ENCODE measurements around the gene SGSM1. TPM values are rescaled to one million over a fixed set of nuclear protein-coding genes. Genes with fewer than 3 reads are reported as not detected.

SGSM1 gene
- total RNA-seq, 1 donor from 2014 or later: 1.7 TPM

- H3K4me1 Mint-ChIP-seq: peaks cover 4% of the 10 kb centered on the region
- no peaks in the 10 kb centered on the region for H3K9me3 Mint-ChIP-seq
- H3K36me3 Mint-ChIP-seq: no peaks in the 10 kb centered on the region
- TF ChIP-seq CTCF (IDR thresholded peaks at IDR 0.05; ENCODE audit: unreplicated experiment): no peak
- H3K27me3 Mint-ChIP-seq (ENCODE audit: low read depth): peaks cover 15% of the 10 kb centered on the region
- DNase-seq (ENCODE audit: low spot score in 2 of 2, unreplicated experiment in 2 of 2): no peak
- no peak overlapping the region for H3K4me3 Mint-ChIP-seq
- no peak overlapping the region for H3K27ac Mint-ChIP-seq
Measured at GRCh38 chr22:24822471-24822870, 16.5 kb downstream of the SGSM1 start.

- no peak overlapping the region for H3K27ac Mint-ChIP-seq
- peaks cover 15% of the 10 kb centered on the region for H3K27me3 Mint-ChIP-seq (ENCODE audit: low read depth)
- no peak for DNase-seq (ENCODE audit: low spot score in 2 of 2, unreplicated experiment in 2 of 2)
- no peaks in the 10 kb centered on the region for H3K9me3 Mint-ChIP-seq
- no peak for TF ChIP-seq CTCF (IDR thresholded peaks at IDR 0.05; ENCODE audit: unreplicated experiment)
- H3K4me3 Mint-ChIP-seq: no peak overlapping the region
- H3K4me1 Mint-ChIP-seq: peaks cover 4% of the 10 kb centered on the region
- no peaks in the 10 kb centered on the region for H3K36me3 Mint-ChIP-seq
Measured at GRCh38 chr22:24823787-24824186, 17.8 kb downstream of the SGSM1 start.

GRCh38 chr22:24824250-24824649, 18.2 kb downstream of the SGSM1 start:
- H3K4me3 Mint-ChIP-seq: no peak overlapping the region
- no peaks in the 10 kb centered on the region for H3K9me3 Mint-ChIP-seq
- no peak overlapping the region for H3K27ac Mint-ChIP-seq
- no peak for TF ChIP-seq CTCF (IDR thresholded peaks at IDR 0.05; ENCODE audit: unreplicated experiment)
- H3K4me1 Mint-ChIP-seq: peaks cover 7% of the 10 kb centered on the region
- H3K36me3 Mint-ChIP-seq: no peaks in the 10 kb centered on the region
- DNase-seq (ENCODE audit: low spot score in 2 of 2, unreplicated experiment in 2 of 2): no peak
- peaks cover 15% of the 10 kb centered on the region for H3K27me3 Mint-ChIP-seq (ENCODE audit: low read depth)

- Mint-ChIP-seq H3K4me3 (no peak overlapping the region), H3K27me3 (ENCODE audit: low read depth) (peaks cover 15% of the 10 kb centered on the region), H3K4me1 (peaks cover 4% of the 10 kb centered on the region), H3K36me3 (no peaks in the 10 kb centered on the region), H3K9me3 (no peaks in the 10 kb centered on the region), H3K27ac (no peak overlapping the region)
- no peak for TF ChIP-seq CTCF (IDR thresholded peaks at IDR 0.05; ENCODE audit: unreplicated experiment)
- no peak for DNase-seq (ENCODE audit: low spot score in 2 of 2, unreplicated experiment in 2 of 2)
Measured at GRCh38 chr22:24824915-24825314, 18.9 kb downstream of the SGSM1 start.

- no peak for TF ChIP-seq CTCF (IDR thresholded peaks at IDR 0.05; ENCODE audit: unreplicated experiment)
- Mint-ChIP-seq H3K36me3 (no peaks in the 10 kb centered on the region), H3K9me3 (no peaks in the 10 kb centered on the region), H3K4me1 (peaks cover 2% of the 10 kb centered on the region), H3K27me3 (ENCODE audit: low read depth) (peaks cover 22% of the 10 kb centered on the region), H3K27ac (no peak overlapping the region), H3K4me3 (no peak overlapping the region)
- DNase-seq (ENCODE audit: low spot score in 2 of 2, unreplicated experiment in 2 of 2): no peak
Measured at GRCh38 chr22:24826710-24827285, 20.8 kb downstream of the SGSM1 start.

- no peaks in the 10 kb centered on the region for H3K36me3 Mint-ChIP-seq
- DNase-seq (ENCODE audit: low spot score in 2 of 2, unreplicated experiment in 2 of 2): no peak
- H3K27me3 Mint-ChIP-seq (ENCODE audit: low read depth): peaks cover 23% of the 10 kb centered on the region
- no peak for TF ChIP-seq CTCF (IDR thresholded peaks at IDR 0.05; ENCODE audit: unreplicated experiment)
- H3K27ac Mint-ChIP-seq: no peak overlapping the region
- no peaks in the 10 kb centered on the region for H3K9me3 Mint-ChIP-seq
- H3K4me3 Mint-ChIP-seq: no peak overlapping the region
- H3K4me1 Mint-ChIP-seq: peaks cover 2% of the 10 kb centered on the region
Measured at GRCh38 chr22:24827296-24827695, 21.3 kb downstream of the SGSM1 start.

All from mesothelial cell of epicardium (in vitro differentiated cells).